ENCODE results near the gene REXO4. TPM values are rescaled to one million over a fixed set of nuclear protein-coding genes. Genes with fewer than 3 reads are reported as not detected.
A peak's percentile ranks its signal among the peaks of the same experiment; 100 is the strongest.
"Not testable (repeated sequence)": the region's sequence is repeated elsewhere in the genome, so short reads cannot be mapped to it uniquely, and the experiment has no call there.

REXO4 gene
- total and polyA plus RNA-seq, 8 donors = 16.9 to 29.1 (median 27.6) TPM

DNA sequence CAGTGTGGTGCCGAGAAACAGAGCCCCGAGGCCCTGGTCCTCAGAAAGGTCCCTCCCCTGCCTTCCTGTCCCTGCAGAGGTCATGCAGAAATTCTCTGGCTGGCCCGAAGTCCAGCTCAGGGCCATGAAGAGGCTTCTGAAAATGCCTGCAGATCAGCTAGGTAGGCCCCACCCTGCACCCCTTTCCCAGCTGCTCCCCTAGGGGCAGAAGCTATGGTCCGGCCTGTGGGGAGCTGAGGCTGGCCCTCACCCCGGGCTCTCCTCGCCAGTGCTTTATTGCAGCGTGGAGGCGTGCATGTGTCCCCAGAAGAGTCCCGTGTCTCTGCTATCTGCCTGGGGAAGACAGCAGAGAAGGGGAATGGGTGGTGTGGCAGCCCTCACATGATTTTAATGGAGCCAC is 19.9 kb downstream of the REXO4 start:
- Histone ChIP-seq H3K9me3 (no peaks in the 10 kb centered on the region), H3K4me1 (no peaks in the 10 kb centered on the region), H3K27ac (no peak overlapping the region), H3K36me3 (peaks cover 0 to 17% of the 10 kb centered on the region in 2 donors), H3K4me3 (no peak overlapping the region), H3K27me3 (peaks cover 0 to 45% of the 10 kb centered on the region in 2 donors)
- intact Hi-C loops (cut with DNase I) = no loop called here
- ATAC-seq = no peak
- DNase-seq = peak in 1 of 4 donors; percentile 46
- TF ChIP-seq CTCF (IDR thresholded peaks at IDR 0.05) = no peak

- intact Hi-C loops (cut with DNase I) = no loop called here
- H3K27ac ChIP-seq = no peak overlapping the region
- H3K4me3 ChIP-seq = no peak overlapping the region
- DNase-seq (no peak), ATAC-seq (no peak)
- peaks cover 0 to 14% of the 10 kb centered on the region in 2 donors for H3K36me3 ChIP-seq
- no peaks in the 10 kb centered on the region for H3K9me3 ChIP-seq
- peaks cover 0 to 45% of the 10 kb centered on the region in 2 donors for H3K27me3 ChIP-seq
- no peaks in the 10 kb centered on the region for H3K4me1 ChIP-seq
- TF ChIP-seq CTCF (IDR thresholded peaks at IDR 0.05) = no peak
Observed at GRCh38 chr9:133397370-133397769, 20.4 kb downstream of the REXO4 start.

GRCh38 chr9:133396952-133397351 is 20.9 kb downstream of the REXO4 start:
- H3K36me3 ChIP-seq = peaks cover 0 to 9% of the 10 kb centered on the region in 2 donors
- no peak overlapping the region for H3K27ac ChIP-seq
- ATAC-seq = no peak
- H3K4me1 ChIP-seq = no peaks in the 10 kb centered on the region
- H3K27me3 ChIP-seq = peaks cover 0 to 45% of the 10 kb centered on the region in 2 donors
- TF ChIP-seq CTCF (IDR thresholded peaks at IDR 0.05) = no peak
- intact Hi-C loops (cut with DNase I) = no loop called here
- peak in 1 of 4 donors; percentile 70 for DNase-seq
- no peak overlapping the region for H3K4me3 ChIP-seq
- no peaks in the 10 kb centered on the region for H3K9me3 ChIP-seq

DNA sequence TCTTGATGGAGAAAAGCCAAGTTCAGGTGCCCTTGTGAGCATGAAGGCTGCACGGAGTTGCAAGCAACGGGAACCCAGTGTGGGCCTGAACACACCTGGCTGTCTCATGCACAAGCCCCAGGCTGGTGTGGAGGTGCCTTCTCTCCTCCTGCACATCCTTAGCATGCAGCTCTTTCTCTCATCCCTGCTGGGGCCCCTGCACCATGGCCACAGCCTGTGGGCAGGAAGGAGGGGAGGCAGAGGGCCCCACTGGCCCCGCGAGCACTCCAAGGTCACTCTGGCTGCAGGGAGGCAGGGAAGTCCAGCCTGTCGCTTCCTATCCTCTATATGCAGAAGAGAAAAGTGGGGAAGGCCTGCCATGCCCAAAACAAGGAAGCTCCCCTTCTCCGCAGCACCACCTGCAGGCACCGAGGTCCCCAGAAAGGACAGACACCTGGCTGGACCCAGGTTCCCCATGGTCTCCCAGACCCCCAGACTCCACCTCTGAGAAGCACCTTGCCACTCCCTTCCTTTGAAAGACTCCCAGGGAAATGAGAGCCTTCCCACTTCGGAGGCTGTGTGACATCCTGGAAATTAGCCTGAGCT is 23.0 kb downstream of the REXO4 start:
- H3K27me3 ChIP-seq = peaks cover 0 to 52% of the 10 kb centered on the region in 2 donors
- no peak for ATAC-seq
- H3K36me3 ChIP-seq = no peaks in the 10 kb centered on the region
- H3K9me3 ChIP-seq = no peaks in the 10 kb centered on the region
- H3K4me1 ChIP-seq = no peaks in the 10 kb centered on the region
- DNase-seq = peak in 1 of 4 donors; percentile 49
- no peak overlapping the region for H3K27ac ChIP-seq
- intact Hi-C loops (cut with DNase I) = no loop called here
- no peak for TF ChIP-seq CTCF (IDR thresholded peaks at IDR 0.05)
- no peak overlapping the region for H3K4me3 ChIP-seq

DNA sequence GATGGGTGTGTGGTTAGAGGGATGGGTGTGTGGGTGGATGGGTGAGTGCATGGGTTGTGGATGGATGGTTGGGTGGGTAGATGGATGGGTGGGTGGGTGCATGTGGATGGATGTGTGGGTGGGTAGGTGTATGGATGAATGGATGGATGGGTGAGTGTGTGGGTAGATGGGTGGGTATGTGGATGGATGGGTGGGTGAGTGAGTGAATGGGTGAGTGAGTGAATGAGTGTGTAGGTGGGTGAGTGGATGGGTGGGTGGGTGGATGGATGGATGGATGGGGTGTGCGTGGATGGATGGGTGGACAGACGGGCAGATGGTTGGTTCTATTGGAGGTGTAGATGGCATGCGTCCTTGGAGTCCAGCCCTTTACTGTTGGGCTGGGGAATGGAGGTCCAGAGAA is 24.4 kb downstream of the REXO4 start:
- Histone ChIP-seq H3K4me1 (no peaks in the 10 kb centered on the region), H3K27me3 (peaks cover 0 to 52% of the 10 kb centered on the region in 2 donors), H3K36me3 (no peaks in the 10 kb centered on the region), H3K27ac (no peak overlapping the region), H3K9me3 (no peaks in the 10 kb centered on the region), H3K4me3 (no peak overlapping the region)
- DNase-seq = no peak
- intact Hi-C loops (cut with DNase I) = no loop called here
- no peak for ATAC-seq
- no peak for TF ChIP-seq CTCF (IDR thresholded peaks at IDR 0.05)

GRCh38 chr9:133392308-133392707 is 25.5 kb downstream of the REXO4 start:
- ATAC-seq; intact Hi-C loops (cut with DNase I); H3K27ac ChIP-seq; H3K9me3 ChIP-seq; H3K4me3 ChIP-seq; DNase-seq; H3K4me1 ChIP-seq; H3K36me3 ChIP-seq: not testable (repeated sequence)
- H3K27me3 ChIP-seq = peaks cover 0 to 46% of the 10 kb centered on the region in 2 donors

GRCh38 chr9:133391449-133391848 is 26.4 kb downstream of the REXO4 start:
- ATAC-seq = peak; percentile 65
- H3K36me3 ChIP-seq; H3K9me3 ChIP-seq; H3K4me3 ChIP-seq; H3K27ac ChIP-seq; H3K4me1 ChIP-seq; DNase-seq; intact Hi-C loops (cut with DNase I): not testable (repeated sequence)
- H3K27me3 ChIP-seq = peaks cover 0 to 37% of the 10 kb centered on the region in 2 donors
